ENCODE measurements around the gene AVPR1A. TPM values are rescaled to one million over a fixed set of nuclear protein-coding genes. Genes with fewer than 3 reads are reported as not detected.
"Not testable (repeated sequence)": the region's sequence is repeated elsewhere in the genome, so short reads cannot be mapped to it uniquely, and the experiment has no call there.

AVPR1A gene
- polyA plus RNA-seq (ENCODE audit: insufficient read length in 10 of 10), result 10 to 100 TPM in 3 of 10 donors, 1 to 10 TPM in 7; 4.3 to 11.8 (median 7.0) TPM
- long read RNA-seq, donor 1, full-length matches to known transcripts, result 2 of 2 reads
- long read RNA-seq, donor 1, partial matches to known transcripts, result 0 of 2 reads
- long read RNA-seq, donor 1, other reads (novel, unspliced or antisense), result 0 of 2 reads
- long read RNA-seq, donor 2, full-length matches to known transcripts, result 3 of 3 reads
- long read RNA-seq, donor 2, partial matches to known transcripts, result 0 of 3 reads
- long read RNA-seq, donor 2, other reads (novel, unspliced or antisense), result 0 of 3 reads
- long read RNA-seq, donor 3, result 0 reads
- long read RNA-seq, donor 4, full-length matches to known transcripts, result 2 of 2 reads
- long read RNA-seq, donor 4, partial matches to known transcripts, result 0 of 2 reads
- long read RNA-seq, donor 4, other reads (novel, unspliced or antisense), result 0 of 2 reads
- long read RNA-seq, donor 5, full-length matches to known transcripts, result 6 of 18 reads
- long read RNA-seq, donor 5, partial matches to known transcripts, result 12 of 18 reads
- long read RNA-seq, donor 5, other reads (novel, unspliced or antisense), result 0 of 18 reads
- long read RNA-seq, donor 6, full-length matches to known transcripts, result 3 of 3 reads
- long read RNA-seq, donor 6, partial matches to known transcripts, result 0 of 3 reads
- long read RNA-seq, donor 6, other reads (novel, unspliced or antisense), result 0 of 3 reads
- long read RNA-seq, donor 7, full-length matches to known transcripts, result 5 of 5 reads
- long read RNA-seq, donor 7, partial matches to known transcripts, result 0 of 5 reads
- long read RNA-seq, donor 7, other reads (novel, unspliced or antisense), result 0 of 5 reads
- long read RNA-seq, donor 8, full-length matches to known transcripts, result 3 of 3 reads
- long read RNA-seq, donor 8, partial matches to known transcripts, result 0 of 3 reads
- long read RNA-seq, donor 8, other reads (novel, unspliced or antisense), result 0 of 3 reads
- long read RNA-seq, donor 9, full-length matches to known transcripts, result 2 of 2 reads
- long read RNA-seq, donor 9, partial matches to known transcripts, result 0 of 2 reads
- long read RNA-seq, donor 9, other reads (novel, unspliced or antisense), result 0 of 2 reads

DNA sequence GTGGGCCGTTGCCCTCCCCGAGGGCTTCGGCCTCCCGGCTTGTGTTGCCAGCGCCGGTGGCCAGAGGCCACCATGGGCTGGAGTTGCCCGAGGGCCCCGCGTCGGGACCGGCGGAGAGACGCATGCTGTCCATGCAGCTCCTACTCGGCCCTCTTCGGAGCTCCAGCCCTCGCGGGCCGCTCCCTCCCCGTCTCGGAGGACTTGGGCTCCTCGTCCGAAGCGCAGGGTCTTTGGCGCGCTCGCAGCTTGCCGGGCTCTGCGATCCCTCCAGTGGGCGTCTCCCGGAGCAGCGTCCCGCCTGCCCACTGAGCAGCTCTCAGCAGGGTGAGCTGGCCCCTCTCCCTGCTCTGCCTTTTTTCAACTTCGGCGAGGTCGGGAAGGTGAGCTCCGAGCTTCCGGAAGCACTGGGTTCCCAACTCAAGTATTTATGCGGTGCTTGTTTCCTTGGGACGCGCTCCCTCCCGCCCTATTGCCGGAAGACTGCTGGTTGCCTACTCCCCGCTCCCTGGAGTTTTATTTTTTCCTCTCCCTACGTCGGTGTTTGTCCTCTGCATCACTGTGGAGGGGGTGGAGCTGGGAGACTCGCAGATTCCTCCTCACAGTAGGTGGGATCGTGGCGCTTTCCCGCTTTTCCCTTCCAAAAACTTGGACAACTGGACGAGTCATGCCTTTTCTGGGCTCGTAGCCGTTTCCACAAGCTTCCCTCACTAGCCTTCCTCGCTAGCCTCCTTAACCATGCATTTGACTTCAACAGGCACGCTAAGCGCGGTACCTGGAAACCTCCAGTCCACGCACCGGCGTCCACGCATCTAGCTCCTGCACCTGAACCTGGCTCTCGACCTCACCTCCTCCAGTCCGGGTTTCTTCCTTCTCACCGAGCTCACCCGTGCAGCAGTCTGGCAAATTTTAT lies at the start of gene AVPR1A:
AVPR1A (minus strand) TSS at position 489 of the 910 bp plus-strand sequence; CDS start at position 124, 365 bp downstream.
- DNase-seq, result peak in 2 of 3 donors; percentile 22 to 65

GRCh38 chr12:63196168-63196567 lies 45.2 kb upstream of the AVPR1A start:
- no peak for DNase-seq

- no peak for DNase-seq
Measured at GRCh38 chr12:63179224-63179623, 28.2 kb upstream of the AVPR1A start.

DNA sequence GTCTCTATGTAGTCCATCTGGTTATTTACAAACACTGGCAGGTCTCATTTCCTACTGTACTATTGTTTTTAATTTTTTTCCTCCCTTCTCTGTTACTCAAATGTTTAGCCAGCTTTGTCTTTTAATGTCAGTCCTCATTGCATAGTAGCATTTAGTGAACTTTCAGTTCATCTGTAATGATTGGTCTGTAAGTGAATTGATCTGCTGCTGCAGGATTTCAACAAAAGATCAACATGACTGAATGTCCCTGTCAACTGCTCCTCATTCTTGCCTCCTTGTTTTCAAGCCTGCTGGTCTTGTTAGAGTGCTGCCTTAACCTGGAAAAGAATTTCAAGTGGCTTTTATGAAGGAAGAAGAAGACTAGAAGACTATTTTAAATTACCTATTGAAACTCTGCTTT lies 19.3 kb upstream of the AVPR1A start:
- no peak for DNase-seq

- not testable (repeated sequence) for DNase-seq
Measured at GRCh38 chr12:63167741-63168140, 16.7 kb upstream of the AVPR1A start.

GRCh38 chr12:63164911-63165310 lies 13.9 kb upstream of the AVPR1A start:
- no peak for DNase-seq

DNA sequence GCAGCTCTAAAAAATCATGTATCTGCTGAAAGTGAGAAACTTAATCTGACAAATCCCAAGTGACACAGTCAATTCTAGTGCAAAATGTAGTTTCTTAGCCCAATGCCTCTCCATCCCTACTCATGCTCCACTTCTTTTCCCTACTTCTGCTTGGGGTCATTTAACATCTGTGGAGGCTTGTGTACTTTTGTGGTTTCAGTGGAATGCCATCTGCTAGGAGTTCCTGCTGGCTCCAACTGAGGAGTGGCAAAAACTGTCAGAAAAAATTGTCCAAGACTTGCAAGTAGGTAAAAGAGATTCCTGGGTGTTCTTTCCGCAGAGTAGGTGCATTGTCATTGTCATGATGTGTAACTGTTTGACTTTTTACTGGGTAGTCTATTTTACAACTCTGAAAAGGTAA lies 12.5 kb upstream of the AVPR1A start:
- DNase-seq, result no peak

DNA sequence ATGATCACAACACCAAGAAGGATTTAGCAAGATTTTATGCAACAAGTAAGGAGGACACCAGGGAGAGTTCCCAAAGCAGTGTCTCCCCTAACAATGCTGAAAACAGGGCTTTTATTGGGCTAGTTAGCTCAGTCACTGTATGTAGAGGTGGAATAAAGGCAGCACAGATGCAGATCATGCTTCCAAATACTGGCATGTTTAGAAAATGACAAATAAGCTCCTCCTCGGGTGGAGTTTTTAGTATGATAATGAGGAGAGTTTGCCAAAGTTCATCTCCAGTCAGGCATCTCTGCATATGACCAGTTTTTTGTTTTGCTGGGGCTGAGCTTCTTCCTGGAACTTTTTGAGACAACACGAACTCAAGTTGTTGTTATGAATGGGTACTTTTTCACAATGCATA lies 4.4 kb upstream of the AVPR1A start:
- no peak for DNase-seq

- DNase-seq, result no peak
Measured at GRCh38 chr12:63154560-63154959, 3.6 kb upstream of the AVPR1A start.

DNA sequence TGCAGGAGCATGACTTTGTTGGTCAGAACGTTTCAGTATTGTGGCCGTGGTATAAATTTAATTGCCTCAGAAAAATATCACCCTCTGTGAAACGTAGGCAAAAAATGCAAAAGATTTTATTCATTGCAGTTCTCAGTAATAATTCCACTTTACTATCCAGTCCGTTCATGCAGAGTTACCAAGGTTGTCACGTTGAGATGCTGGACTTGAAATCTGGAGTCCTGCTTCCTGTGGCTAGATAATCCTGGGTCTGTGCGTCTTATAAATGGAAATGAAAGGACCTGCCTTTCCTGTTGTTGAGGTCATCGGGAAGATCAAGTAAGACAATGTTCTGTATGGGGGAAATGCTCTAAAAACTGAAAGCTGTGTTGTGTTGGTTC lies 1.3 kb upstream of the AVPR1A start:
- no peak for DNase-seq

GRCh38 chr12:63151623-63152320 lies 771 bp upstream of the AVPR1A start:
- peak; percentile 32 to 82 (median 47) for DNase-seq

- DNase-seq, result peak in 2 of 3 donors; percentile 6 to 50
Measured at GRCh38 chr12:63149909-63150712, 890 bp downstream of the AVPR1A start.

GRCh38 chr12:63144556-63144955 lies 6.4 kb downstream of the AVPR1A start:
- DNase-seq, result no peak

GRCh38 chr12:63138488-63138887 lies 12.5 kb downstream of the AVPR1A start:
- DNase-seq, result no peak

GRCh38 chr12:63133981-63134380 lies 17.0 kb downstream of the AVPR1A start:
- no peak for DNase-seq

DNA sequence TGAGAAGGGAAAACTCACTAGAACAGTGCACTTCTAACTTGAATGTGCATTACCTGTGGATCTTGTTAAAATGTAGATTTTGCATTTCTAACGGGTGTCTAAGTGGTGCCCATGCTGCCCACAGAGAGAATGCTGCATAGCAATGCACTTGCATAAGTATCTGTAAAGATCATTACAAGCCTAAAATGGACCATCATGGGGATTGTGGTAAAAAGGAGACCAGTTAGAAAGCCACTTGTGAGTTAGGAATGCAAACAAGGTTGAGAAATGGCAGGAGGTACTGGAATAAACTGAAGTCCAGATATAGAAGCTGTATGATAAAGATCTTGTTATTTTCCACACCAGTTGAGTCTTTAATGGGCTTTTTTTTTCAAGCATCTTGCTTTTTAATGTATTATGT lies 18.8 kb downstream of the AVPR1A start:
- DNase-seq, result no peak

DNA sequence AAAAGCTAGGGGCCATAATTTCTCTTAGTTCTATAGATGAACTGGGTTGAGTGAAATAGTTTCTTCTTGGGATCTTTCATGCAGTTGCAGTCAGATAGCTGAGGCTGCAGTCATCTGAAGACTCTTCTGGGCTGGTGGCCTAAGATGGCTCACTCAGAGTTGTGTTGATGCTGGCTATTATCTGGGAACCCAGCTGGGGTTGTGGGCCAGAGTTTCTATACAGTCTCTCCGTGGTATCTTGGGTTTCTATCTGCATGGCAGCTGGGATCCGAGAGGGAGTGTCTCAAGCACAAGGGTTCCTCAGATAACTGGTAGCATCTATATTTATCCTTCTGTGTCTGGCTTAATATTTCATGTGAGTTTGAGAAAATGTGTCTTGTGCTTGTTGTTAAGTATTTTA lies 21.1 kb downstream of the AVPR1A start:
- DNase-seq, result no peak

- no peak for DNase-seq
Measured at GRCh38 chr12:63124778-63125177, 26.2 kb downstream of the AVPR1A start.

DNA sequence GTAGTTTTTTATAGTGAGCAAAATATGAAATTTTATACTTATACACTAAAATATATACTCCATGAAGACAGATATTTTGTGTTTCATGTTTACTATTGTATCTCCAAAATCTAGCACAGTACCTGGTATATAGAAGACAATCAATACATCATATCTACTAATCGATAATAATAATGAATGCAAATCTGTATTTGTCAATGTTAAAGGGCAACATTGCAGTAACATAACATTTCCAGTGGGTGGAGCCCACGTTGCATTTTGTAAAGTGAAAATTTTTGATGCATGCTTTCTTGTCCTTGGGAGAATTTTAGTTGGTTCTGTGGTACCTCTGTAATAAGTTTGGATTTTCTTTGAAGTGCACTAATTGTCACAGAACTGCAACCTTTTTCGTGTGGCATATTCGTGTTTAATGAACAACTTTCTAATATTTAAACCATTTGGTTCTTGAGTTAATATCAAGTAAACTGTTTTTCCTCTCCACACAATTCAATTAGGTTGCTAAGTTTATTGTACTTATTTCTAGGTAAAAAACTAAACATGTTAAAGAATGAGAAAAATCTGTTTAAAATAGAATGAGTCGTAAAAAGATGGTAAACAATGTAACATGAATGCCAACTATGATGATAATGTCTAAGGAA lies 47.4 kb downstream of the AVPR1A start:
- peak; percentile 5 to 35 (median 20) for DNase-seq

Measured in muscle of back (tissue), 13 donors.